CD14-positive monocyte (primary cell): ENCODE data around the gene KRT38. TPM values are rescaled to one million over a fixed set of nuclear protein-coding genes. Genes with fewer than 3 reads are reported as not detected.

Source experiments
- DNase-seq, 3 donors: peaks; one replicate each; pipeline ENCODE4 v3.0.0-alpha.2; 2011 to 2022
- H2AFZ ChIP-seq: 2 replicates; pipeline ENCODE4 v1.6.0; 2012; ENCODE audit warnings: mild to moderate bottlenecking, low read depth, low read length, inconsistent platforms; ENCODE audit not compliant: insufficient read depth, poor library complexity, severe bottlenecking
- H3K27ac ChIP-seq, 2 donors: 1 replicate in 1 of 2; 2 replicates in 1 of 2; pipeline ENCODE4 v1.5.1; 2012 to 2013; ENCODE audit warnings: low read length in 2 of 2, control low read depth in 1 of 2, inconsistent platforms in 1 of 2, low read depth in 1 of 2, mild to moderate bottlenecking in 1 of 2
- H3K27me3 ChIP-seq, 2 donors: one replicate each; pipeline versions ENCODE4 v1.6.0 to v1.6.1; 2011 to 2013; ENCODE audit warnings: low read length in 2 of 2; ENCODE audit not compliant: control insufficient read depth in 2 of 2, insufficient read depth in 2 of 2
- H3K36me3 ChIP-seq, 2 donors: replicated peaks in 1 of 2; 1 replicate in 1 of 2; 2 replicates in 1 of 2; pipeline versions ENCODE4 v1.5.1 to v1.6.1; 2012 to 2013; ENCODE audit warnings: low read length in 2 of 2, control low read depth in 1 of 2, inconsistent platforms in 1 of 2, mild to moderate bottlenecking in 1 of 2; ENCODE audit not compliant: insufficient read depth in 2 of 2, control insufficient read depth in 1 of 2
- H3K4me1 ChIP-seq, 2 donors: 1 replicate in 1 of 2; 2 replicates in 1 of 2; pipeline versions ENCODE4 v1.5.1 to v1.6.1; 2012 to 2013; ENCODE audit warnings: low read length in 2 of 2, control low read depth in 1 of 2, inconsistent platforms in 1 of 2, mild to moderate bottlenecking in 1 of 2, moderate library complexity in 1 of 2; ENCODE audit not compliant: insufficient read depth in 2 of 2, control insufficient read depth in 1 of 2
- H3K4me2 ChIP-seq: replicated peaks from 2 replicates; pipeline ENCODE3; 2012; ENCODE audit warnings: low read length, moderate library complexity, mild to moderate bottlenecking; ENCODE audit not compliant: poor library complexity, severe bottlenecking; ENCODE audit errors: extremely low read depth
- H3K4me3 ChIP-seq, 3 experiments: fragments of 200-600 bp in 1 of 3; sonication (generic) in 1 of 3; replicated peaks in 1 of 3; 1 replicate in 2 of 3; 2 replicates in 1 of 3; pipeline ENCODE4 v1.5.1; 2011 to 2013; ENCODE audit warnings: low read length in 3 of 3, mild to moderate bottlenecking in 3 of 3, control low read depth in 2 of 3, low read depth in 2 of 3, inconsistent platforms in 1 of 3, moderate library complexity in 1 of 3
- H3K79me2 ChIP-seq: 2 replicates; pipeline ENCODE4 v1.6.0; 2012; ENCODE audit warnings: mild to moderate bottlenecking, control low read depth, inconsistent platforms, low read length, moderate library complexity; ENCODE audit not compliant: insufficient read depth
- H3K9ac ChIP-seq: 2 replicates; pipeline ENCODE4 v1.6.0; 2017; ENCODE audit warnings: low read length, mild to moderate bottlenecking; ENCODE audit not compliant: insufficient read depth, poor library complexity, severe bottlenecking
- H3K9me3 ChIP-seq, 2 donors: replicated peaks in 1 of 2; 1 replicate in 1 of 2; 2 replicates in 1 of 2; pipeline versions ENCODE4 v1.5.1 to v1.6.1; 2012 to 2013; ENCODE audit warnings: low read length in 2 of 2, control low read depth in 1 of 2; ENCODE audit not compliant: control insufficient read depth in 1 of 2, insufficient read depth in 1 of 2
- H4K20me1 ChIP-seq: 2 replicates; pipeline ENCODE4 v1.6.0; 2012; ENCODE audit warnings: mild to moderate bottlenecking, low read length, control low read depth, moderate library complexity; ENCODE audit not compliant: insufficient read depth
- H3K27ac Mint-ChIP-seq, 7 donors: one replicate each; pipeline ENCODE4 v1.8.0; 2020; ENCODE audit warnings: mild to moderate bottlenecking in 7 of 7, mixed read lengths in 7 of 7, moderate library complexity in 6 of 7, inconsistent platforms in 2 of 7
- H3K27me3 Mint-ChIP-seq, 3 donors: one replicate each; pipeline ENCODE4 v1.8.0; 2021 to 2022; ENCODE audit warnings: low read depth in 3 of 3, mild to moderate bottlenecking in 3 of 3, mixed read lengths in 3 of 3, moderate library complexity in 3 of 3, inconsistent platforms in 1 of 3
- H3K36me3 Mint-ChIP-seq, 2 donors: one replicate each; pipeline ENCODE4 v1.8.0; 2020; ENCODE audit warnings: mixed read lengths in 2 of 2, inconsistent platforms in 1 of 2, mild to moderate bottlenecking in 1 of 2
- H3K4me1 Mint-ChIP-seq: one replicate; pipeline ENCODE4 v1.8.0; 2020; ENCODE audit warnings: mild to moderate bottlenecking, mixed read lengths
- H3K4me3 Mint-ChIP-seq, 2 donors: one replicate each; pipeline ENCODE4 v1.8.0; 2020; ENCODE audit warnings: mild to moderate bottlenecking in 2 of 2, mixed read lengths in 2 of 2, moderate library complexity in 1 of 2
- H3K9me3 Mint-ChIP-seq, 7 donors: one replicate each; pipeline ENCODE4 v1.8.0; 2020 to 2022; ENCODE audit warnings: mixed read lengths in 7 of 7, mild to moderate bottlenecking in 6 of 7, moderate library complexity in 6 of 7, inconsistent platforms in 2 of 7
- CTCF ChIP-seq: fragments of 200-600 bp; IDR thresholded peaks from one replicate; pipeline ENCODE4 v1.8.0; 2022; ENCODE audit warnings: antibody characterized with exemption, mild to moderate bottlenecking
- WGBS: methylation state at CpG from one replicate; pipeline ENCODE4 v1.1.5; 2013; ENCODE audit warnings: missing lambda C conversion rate; ENCODE audit not compliant: insufficient coverage; 5-methylcytosine and 5-hydroxymethylcytosine counted together
- intact Hi-C, 2 donors: fragments of 100-400 bp; cut with micrococcal nuclease; formaldehyde crosslinking; loops; one replicate each; pipeline versions ENCODE4 v1.15.0 to v1.15.1; 2023
- polyA plus RNA-seq, 3 donors: library from polyadenylated mRNA; depleted of rRNA in 1 of 3; unstranded in 2 of 3; stranded (reverse) in 1 of 3; fragments of 300-500 nt in 2 of 3; fragments of >200 nt in 1 of 3; fragmentation: Illumina TruSeq in 2 of 3; gene quantifications; 1 replicate in 2 of 3; 2 replicates in 1 of 3; pipeline ENCODE4 v1.2.3, GENCODE V29; 2012 to 2021

The KRT38 gene
- polyA plus RNA-seq, 3 donors, result not detected

- Histone ChIP-seq H3K27ac (no peak overlapping the region), H3K9me3 (no peaks in the 10 kb centered on the region), H3K4me2 (no peak overlapping the region), H3K4me1 (no peaks in the 10 kb centered on the region), H3K27me3 (no peaks in the 10 kb centered on the region), H3K4me3 (no peak overlapping the region), H3K9ac (no peak overlapping the region), H3K36me3 (no peaks in the 10 kb centered on the region), H4K20me1 (no peaks in the 10 kb centered on the region), H3K79me2 (no peaks in the 10 kb centered on the region), H2AFZ (no peak overlapping the region)
- Mint-ChIP-seq H3K4me1 (peaks cover 3% of the 10 kb centered on the region), H3K36me3 (no peaks in the 10 kb centered on the region), H3K4me3 (no peak overlapping the region), H3K27ac (no peak overlapping the region), H3K27me3 (peaks cover 0 to 3% (median 3%) of the 10 kb centered on the region in 3 donors), H3K9me3 (peaks cover 0 to 2% (median 0%) of the 10 kb centered on the region in 7 donors)
- DNase-seq, result no peak
- WGBS, result no CpG with 5 or more reads among the region's 3 CpGs
- intact Hi-C loops, result no loop called here
- no peak for TF ChIP-seq CTCF
Observed at GRCh38 chr17:41456204-41456603, 15.4 kb upstream of the KRT38 start.

- no peaks in the 10 kb centered on the region for H3K4me1 ChIP-seq
- peaks cover 0 to 5% (median 3%) of the 10 kb centered on the region in 3 donors for H3K27me3 Mint-ChIP-seq
- H3K27me3 ChIP-seq, result no peaks in the 10 kb centered on the region
- DNase-seq, result no peak
- no peaks in the 10 kb centered on the region for H3K36me3 Mint-ChIP-seq
- no peak overlapping the region for H3K9ac ChIP-seq
- no peak overlapping the region for H3K4me2 ChIP-seq
- H3K4me1 Mint-ChIP-seq, result peaks cover 3% of the 10 kb centered on the region
- intact Hi-C loops, result no loop called here
- H3K9me3 ChIP-seq, result no peaks in the 10 kb centered on the region
- no peak overlapping the region for H3K4me3 Mint-ChIP-seq
- no peaks in the 10 kb centered on the region for H4K20me1 ChIP-seq
- no peak overlapping the region for H3K4me3 ChIP-seq
- no peak overlapping the region for H2AFZ ChIP-seq
- H3K9me3 Mint-ChIP-seq, result peaks cover 0 to 4% (median 0%) of the 10 kb centered on the region in 7 donors
- H3K36me3 ChIP-seq, result no peaks in the 10 kb centered on the region
- no peak overlapping the region for H3K27ac Mint-ChIP-seq
- no CpG with 5 or more reads among the region's 1 CpG for WGBS
- H3K27ac ChIP-seq, result no peak overlapping the region
- TF ChIP-seq CTCF, result no peak
- H3K79me2 ChIP-seq, result no peaks in the 10 kb centered on the region
Observed at GRCh38 chr17:41455236-41455635, 14.5 kb upstream of the KRT38 start.
